A549 (cell line): ENCODE results near the gene HIVEP1. TPM values are rescaled to one million over a fixed set of nuclear protein-coding genes. Genes with fewer than 3 reads are reported as not detected.

Experiments used
- ATAC-seq, 2 experiments: fragments of 200-7000 bp in 1 of 2; fragments of >200 bp in 1 of 2; cut with Nextera tagmentation in 1 of 2; cut with Tn5 transposase in 1 of 2; 3 replicates each; pipeline versions ENCODE4 v1.8.0 to v1.9.1; 2018 to 2020; ENCODE audit warnings: mild to moderate bottlenecking in 1 of 2, moderate library complexity in 1 of 2
- CTCF ChIA-PET: fragments of 300-600 bp; sonication (Branson Sonifier 250); formaldehyde crosslinking; extraction: SDS; loops from one replicate; lab custom pipeline; 2021; ENCODE audit warnings: antibody characterized with exemption, inconsistent platforms; lab: Yijun Ruan, JAX
- POLR2A ChIA-PET: fragments of 350-600 bp; formaldehyde crosslinking; extraction: SDS; loops from one replicate; lab custom pipeline; 2021; ENCODE audit warnings: antibody characterized with exemption, inconsistent platforms; lab: Yijun Ruan, JAX
- DNase-seq, 2 experiments: peaks; one replicate each; pipeline versions ENCODE4 v3.0.0 to v3.0.0-alpha.2; 2011 to 2016; ENCODE audit warnings: low read depth in 1 of 2, low spot score in 1 of 2
- FAIRE-seq: peaks from 2 replicates; lab custom pipeline; 2011; peaks lifted over from hg19 to GRCh38; lab: Jason Lieb, UNC
- H3K27ac ChIP-seq, 2 experiments: fragments of >200 bp; sonication (Bioruptor Twin); formaldehyde crosslinking; 3 replicates each; pipeline ENCODE4 v1.5.1; 2016 to 2017
- H3K4me1 ChIP-seq: fragments of >200 bp; sonication (Bioruptor Twin); formaldehyde crosslinking; 3 replicates; pipeline ENCODE4 v1.6.1; 2016
- H3K4me2 ChIP-seq: fragments of >200 bp; sonication (Bioruptor Twin); formaldehyde crosslinking; 3 replicates; pipeline ENCODE4 v1.6.1; 2016
- H3K4me3 ChIP-seq: fragments of >200 bp; sonication (Bioruptor Twin); formaldehyde crosslinking; 3 replicates; pipeline ENCODE4 v1.5.1; 2016
- H3K9me3 ChIP-seq: fragments of >200 bp; sonication (Bioruptor Twin); formaldehyde crosslinking; 3 replicates; pipeline ENCODE4 v1.6.1; 2016
- BHLHE40 ChIP-seq: IDR thresholded peaks from 2 replicates; pipeline ENCODE4 v1.6.1; 2012; ENCODE audit warnings: low read depth, low read length, inconsistent platforms
- CBX2 ChIP-seq: fragments of 200-600 bp; sonication (generic); IDR thresholded peaks from 2 replicates; pipeline ENCODE4 v1.6.1; 2016; ENCODE audit warnings: low read depth, mild to moderate bottlenecking, borderline replicate concordance
- CBX8 ChIP-seq: fragments of 200-600 bp; sonication (generic); IDR thresholded peaks from 2 replicates; pipeline ENCODE4 v1.6.1; 2016
- EHF ChIP-seq: fragments of 250-450 bp; sonication (Bioruptor Pico); IDR thresholded peaks from 2 replicates; pipeline ENCODE4 v1.5.0; 2020; ENCODE audit warnings: mild to moderate bottlenecking
- EHMT2 ChIP-seq: fragments of 200-600 bp; sonication (generic); IDR thresholded peaks from 2 replicates; pipeline ENCODE4 v1.6.1; 2016; ENCODE audit warnings: antibody characterized with exemption, low read depth, mild to moderate bottlenecking, moderate library complexity
- FOSB ChIP-seq: fragments of 250-450 bp; sonication (Bioruptor Pico); IDR thresholded peaks from 2 replicates; pipeline ENCODE4 v1.5.0; 2020; ENCODE audit warnings: mild to moderate bottlenecking, moderate library complexity
- FOXS1 ChIP-seq: fragments of 250-450 bp; sonication (Bioruptor Pico); IDR thresholded peaks from 2 replicates; pipeline ENCODE4 v1.5.0; 2020; ENCODE audit warnings: mild to moderate bottlenecking, moderate library complexity
- GATA3 ChIP-seq: IDR thresholded peaks from 2 replicates; pipeline ENCODE4 v1.6.1; 2012; ENCODE audit warnings: borderline replicate concordance
- HDAC2 ChIP-seq: fragments of 200-600 bp; sonication (generic); IDR thresholded peaks from 2 replicates; pipeline ENCODE4 v1.6.1; 2016
- HOXB13 ChIP-seq: fragments of 250-450 bp; sonication (Bioruptor Pico); IDR thresholded peaks from 2 replicates; pipeline ENCODE4 v1.5.0; 2020; ENCODE audit warnings: low read depth, mild to moderate bottlenecking, moderate library complexity
- HOXB5 ChIP-seq: fragments of 250-450 bp; sonication (Bioruptor Pico); IDR thresholded peaks from 2 replicates; pipeline ENCODE4 v1.5.0; 2020; ENCODE audit warnings: mild to moderate bottlenecking, moderate library complexity
- JUN ChIP-seq, 2 experiments: fragments of >200 bp; sonication (Bioruptor Twin); formaldehyde crosslinking; IDR thresholded peaks; 2 replicates in 1 of 2; 3 replicates in 1 of 2; pipeline ENCODE4 v1.6.1; 2016 to 2017
- JUNB ChIP-seq: fragments of >200 bp; sonication (Bioruptor Twin); formaldehyde crosslinking; IDR thresholded peaks from 2 replicates; pipeline ENCODE4 v1.6.1; 2016
- MYC ChIP-seq: IDR thresholded peaks from 2 replicates; pipeline ENCODE4 v1.6.1; 2012; ENCODE audit warnings: mild to moderate bottlenecking, inconsistent platforms, low read length, improper control_type of control experiment, borderline replicate concordance
- NFE2L2 ChIP-seq: fragments of 150-350 bp; conservative IDR thresholded peaks from 2 replicates; pipeline ENCODE4 v1.6.1; 2014; ENCODE audit warnings: low read length
- NPAS2 ChIP-seq: fragments of 250-450 bp; sonication (Bioruptor Pico); IDR thresholded peaks from 2 replicates; pipeline ENCODE4 v1.8.0; 2022; ENCODE audit warnings: mild to moderate bottlenecking, moderate library complexity, borderline replicate concordance
- POLR2A ChIP-seq: IDR thresholded peaks from 2 replicates; pipeline ENCODE4 v1.6.1; 2012; ENCODE audit warnings: mild to moderate bottlenecking, low read length
- TP53 ChIP-seq: fragments of 250-450 bp; sonication (Bioruptor Pico); IDR thresholded peaks from 2 replicates; pipeline ENCODE4 v1.5.0; 2021; ENCODE audit warnings: mild to moderate bottlenecking, moderate library complexity
- ZFP36 ChIP-seq: fragments of 450-650 bp; IDR thresholded peaks from 2 replicates; pipeline ENCODE4 v1.6.1; 2014; ENCODE audit warnings: borderline replicate concordance; ENCODE audit not compliant: partially characterized antibody
- ZNF302 ChIP-seq: fragments of 250-450 bp; sonication (Bioruptor Pico); IDR thresholded peaks from 2 replicates; pipeline ENCODE4 v1.9.0; 2021; ENCODE audit warnings: inconsistent platforms, mild to moderate bottlenecking, moderate library complexity
- WGBS: methylation state at CpG from one replicate; pipeline ENCODE4 v1.1.6; 2017; ENCODE audit errors: missing lambda C conversion rate; 5-methylcytosine and 5-hydroxymethylcytosine counted together
- polyA plus RNA-seq, 4 experiments: library from polyadenylated mRNA; depleted of rRNA in 3 of 4; stranded (reverse); fragments of >200 nt; fragmentation: RNase III in 1 of 4; extraction: RNeasy Plus Mini Kit Qiagen cat#74134 plus additional on column Dnase treatment in 1 of 4; gene quantifications; 2 replicates in 3 of 4; 3 replicates in 1 of 4; pipeline ENCODE4 v1.2.3, GENCODE V29; 2011 to 2017
- TF ChIP-seq, protein P1 (sequence below): fragments of >200 bp; sonication (Bioruptor Twin); formaldehyde crosslinking; IDR thresholded peaks from 3 replicates; pipeline ENCODE4 v1.5.1; 2016
- TF ChIP-seq, protein P2 (sequence below): fragments of >200 bp; sonication (Bioruptor Twin); formaldehyde crosslinking; IDR thresholded peaks from 2 replicates; pipeline ENCODE4 v1.6.1; 2016
- TF ChIP-seq, protein P3 (sequence below): fragments of 250-450 bp; sonication (Bioruptor Pico); IDR thresholded peaks from 2 replicates; pipeline ENCODE4 v1.5.0; 2021; ENCODE audit warnings: mild to moderate bottlenecking, moderate library complexity, borderline replicate concordance

Gene HIVEP1
- polyA plus RNA-seq, 2 of the 4 experiments (the other 2 are of a cell fraction): 5.8 to 10.5 TPM

DNA sequence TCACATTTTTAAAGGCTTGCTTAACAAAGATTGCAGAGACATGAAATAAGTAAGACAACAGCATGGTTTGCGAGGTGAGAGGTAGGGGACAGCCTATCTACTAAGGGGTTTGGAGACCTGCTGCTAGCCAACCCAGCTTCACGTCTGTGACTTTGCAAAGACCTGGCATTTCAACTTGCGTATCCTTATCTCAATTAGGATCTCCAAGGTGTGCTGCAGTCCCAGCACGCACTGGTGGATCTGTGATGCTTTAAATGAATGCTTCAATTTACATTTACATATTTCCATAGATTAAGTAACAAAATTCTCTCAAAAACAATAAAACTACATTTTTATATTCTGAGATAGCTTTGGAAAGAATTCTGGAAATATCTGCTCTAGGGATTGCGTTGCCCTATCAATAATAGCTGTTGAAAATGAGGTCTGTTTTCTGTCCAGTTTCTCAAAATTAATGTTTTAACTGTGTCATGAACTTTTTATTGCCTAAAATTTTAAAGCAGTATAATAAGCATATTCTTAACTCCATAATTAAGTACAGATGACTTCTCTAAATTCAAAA lies 153.7 kb downstream of the HIVEP1 start:
- no peak overlapping the region for H3K27ac ChIP-seq
- 96% methylated on average over 5 of the region's 5 CpGs for WGBS
- no peak overlapping the region for H3K4me3 ChIP-seq
- TF ChIP-seq JUN (IDR thresholded peaks at IDR 0.05): no peak
- TF ChIP-seq CBX2: no peak
- no peak for TF ChIP-seq ZFP36
- TF ChIP-seq JUNB: no peak
- TF ChIP-seq POLR2A: no peak
- TF ChIP-seq MYC: no peak
- TF ChIP-seq BHLHE40: no peak
- TF ChIP-seq ZNF302 (CRISPR knock-in tag): no peak
- TF ChIP-seq NFE2L2: no peak
- no peak for TF ChIP-seq FOSB (CRISPR knock-in tag)
- no peak for TF ChIP-seq HOXB5 (CRISPR knock-in tag)
- TF ChIP-seq, protein P1, sequence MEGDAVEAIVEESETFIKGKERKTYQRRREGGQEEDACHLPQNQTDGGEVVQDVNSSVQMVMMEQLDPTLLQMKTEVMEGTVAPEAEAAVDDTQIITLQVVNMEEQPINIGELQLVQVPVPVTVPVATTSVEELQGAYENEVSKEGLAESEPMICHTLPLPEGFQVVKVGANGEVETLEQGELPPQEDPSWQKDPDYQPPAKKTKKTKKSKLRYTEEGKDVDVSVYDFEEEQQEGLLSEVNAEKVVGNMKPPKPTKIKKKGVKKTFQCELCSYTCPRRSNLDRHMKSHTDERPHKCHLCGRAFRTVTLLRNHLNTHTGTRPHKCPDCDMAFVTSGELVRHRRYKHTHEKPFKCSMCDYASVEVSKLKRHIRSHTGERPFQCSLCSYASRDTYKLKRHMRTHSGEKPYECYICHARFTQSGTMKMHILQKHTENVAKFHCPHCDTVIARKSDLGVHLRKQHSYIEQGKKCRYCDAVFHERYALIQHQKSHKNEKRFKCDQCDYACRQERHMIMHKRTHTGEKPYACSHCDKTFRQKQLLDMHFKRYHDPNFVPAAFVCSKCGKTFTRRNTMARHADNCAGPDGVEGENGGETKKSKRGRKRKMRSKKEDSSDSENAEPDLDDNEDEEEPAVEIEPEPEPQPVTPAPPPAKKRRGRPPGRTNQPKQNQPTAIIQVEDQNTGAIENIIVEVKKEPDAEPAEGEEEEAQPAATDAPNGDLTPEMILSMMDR: no peak
- TF ChIP-seq EHMT2: no peak
- TF ChIP-seq GATA3: no peak
- POLR2A ChIA-PET: no interaction called here
- H3K4me1 ChIP-seq: no peaks in the 10 kb centered on the region
- DNase-seq (no peak), FAIRE-seq (no peak), ATAC-seq (no peak)
- H3K4me2 ChIP-seq: no peak overlapping the region
- CTCF ChIA-PET: no interaction called here
- no peaks in the 10 kb centered on the region for H3K9me3 ChIP-seq

DNA sequence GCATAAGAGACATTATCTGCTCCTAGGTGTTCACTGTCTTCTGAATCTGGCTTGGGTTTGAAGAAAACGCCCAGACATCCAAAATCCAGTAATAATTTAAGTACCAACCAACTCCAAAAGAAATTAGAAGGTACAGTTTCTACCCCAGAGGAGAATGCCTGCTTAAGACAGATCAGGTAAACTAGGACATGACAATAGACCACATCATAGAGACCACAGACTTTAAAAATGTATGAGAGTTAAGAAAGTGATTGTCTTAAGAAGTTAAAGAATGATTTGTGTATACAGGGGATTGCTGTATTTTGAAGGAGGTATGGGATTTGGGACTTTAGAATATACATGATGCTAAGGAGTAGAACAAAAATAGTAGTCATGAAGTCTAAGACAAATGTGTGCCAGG lies 157.3 kb downstream of the HIVEP1 start:
- H3K4me3 ChIP-seq: no peak overlapping the region
- ChIA-PET CTCF (no interaction called here), POLR2A (no interaction called here)
- 85% methylated on average over 1 of the region's 1 CpG for WGBS
- H3K27ac ChIP-seq: no peak overlapping the region
- ATAC-seq: no peak
- H3K4me1 ChIP-seq: no peaks in the 10 kb centered on the region
- no peak for DNase-seq
- H3K9me3 ChIP-seq: no peaks in the 10 kb centered on the region
- no peak overlapping the region for H3K4me2 ChIP-seq
- FAIRE-seq: no peak
- TF ChIP-seq CBX8: no peak
- TF ChIP-seq, protein P2, sequence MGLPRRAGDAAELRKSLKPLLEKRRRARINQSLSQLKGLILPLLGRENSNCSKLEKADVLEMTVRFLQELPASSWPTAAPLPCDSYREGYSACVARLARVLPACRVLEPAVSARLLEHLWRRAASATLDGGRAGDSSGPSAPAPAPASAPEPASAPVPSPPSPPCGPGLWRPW: no peak
- TF ChIP-seq TP53 (CRISPR knock-in tag): no peak
- TF ChIP-seq FOXS1: no peak
- TF ChIP-seq, protein P3, sequence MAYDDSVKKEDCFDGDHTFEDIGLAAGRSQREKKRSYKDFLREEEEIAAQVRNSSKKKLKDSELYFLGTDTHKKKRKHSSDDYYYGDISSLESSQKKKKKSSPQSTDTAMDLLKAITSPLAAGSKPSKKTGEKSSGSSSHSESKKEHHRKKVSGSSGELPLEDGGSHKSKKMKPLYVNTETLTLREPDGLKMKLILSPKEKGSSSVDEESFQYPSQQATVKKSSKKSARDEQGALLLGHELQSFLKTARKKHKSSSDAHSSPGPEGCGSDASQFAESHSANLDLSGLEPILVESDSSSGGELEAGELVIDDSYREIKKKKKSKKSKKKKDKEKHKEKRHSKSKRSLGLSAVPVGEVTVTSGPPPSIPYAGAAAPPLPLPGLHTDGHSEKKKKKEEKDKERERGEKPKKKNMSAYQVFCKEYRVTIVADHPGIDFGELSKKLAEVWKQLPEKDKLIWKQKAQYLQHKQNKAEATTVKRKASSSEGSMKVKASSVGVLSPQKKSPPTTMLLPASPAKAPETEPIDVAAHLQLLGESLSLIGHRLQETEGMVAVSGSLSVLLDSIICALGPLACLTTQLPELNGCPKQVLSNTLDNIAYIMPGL (CRISPR knock-in tag): no peak
- no peak for TF ChIP-seq EHF
- TF ChIP-seq NPAS2 (CRISPR knock-in tag): no peak
- no peak for TF ChIP-seq HDAC2
- TF ChIP-seq HOXB13 (CRISPR knock-in tag): no peak
- TF ChIP-seq, all 56 proteins: peak for 0
